HK-2 (cell line): ENCODE results near the gene GTF2B.
"Not testable (repeated sequence)": the region's sequence is repeated elsewhere in the genome, so short reads cannot be mapped to it uniquely, and the experiment has no call there.

Source experiments
- DNase-seq: peaks from one replicate; pipeline ENCODE4 v3.0.0-alpha.2; 2018; ENCODE audit not compliant: unreplicated experiment

GTF2B gene

DNA sequence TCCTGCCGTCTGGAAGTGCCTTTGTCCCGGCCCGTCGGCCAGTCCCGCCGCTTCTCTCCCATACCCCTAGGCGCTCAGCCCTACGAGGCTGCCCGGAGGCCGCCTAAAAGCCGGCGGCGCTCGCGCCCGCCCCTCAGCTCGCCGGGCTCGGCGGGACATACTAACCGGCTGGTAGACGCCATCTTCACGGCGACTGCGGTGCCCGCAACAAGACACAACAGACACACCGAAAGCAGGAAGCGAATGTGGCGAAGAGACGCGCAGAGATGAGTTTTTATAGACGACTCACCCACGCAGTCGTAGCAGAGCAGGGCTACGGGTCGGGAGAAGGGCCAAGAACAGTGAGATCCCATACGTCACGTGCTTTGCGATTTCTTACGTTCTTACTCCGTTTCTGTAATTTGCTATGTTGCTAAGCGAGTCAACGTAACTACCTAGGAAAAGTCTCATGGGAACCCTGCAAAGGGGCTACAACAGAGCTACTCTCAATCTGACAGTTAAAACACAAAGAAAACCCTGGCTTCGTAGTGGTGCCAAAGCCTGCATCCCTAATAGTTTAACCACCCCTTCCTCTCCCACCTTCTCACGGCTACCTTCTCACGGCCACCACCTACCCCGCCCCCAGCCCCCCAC is at the start of gene GTF2B:
Gene GTF2B, minus strand, starts transcription at position 250 of the 633 bp plus-strand sequence. Its CDS starts 68 bp downstream, at position 182.
- DNase-seq: peak; percentile 86

GRCh38 chr1:88938528-88938927 is 47.2 kb upstream of the GTF2B start:
- DNase-seq: not testable (repeated sequence)

DNA sequence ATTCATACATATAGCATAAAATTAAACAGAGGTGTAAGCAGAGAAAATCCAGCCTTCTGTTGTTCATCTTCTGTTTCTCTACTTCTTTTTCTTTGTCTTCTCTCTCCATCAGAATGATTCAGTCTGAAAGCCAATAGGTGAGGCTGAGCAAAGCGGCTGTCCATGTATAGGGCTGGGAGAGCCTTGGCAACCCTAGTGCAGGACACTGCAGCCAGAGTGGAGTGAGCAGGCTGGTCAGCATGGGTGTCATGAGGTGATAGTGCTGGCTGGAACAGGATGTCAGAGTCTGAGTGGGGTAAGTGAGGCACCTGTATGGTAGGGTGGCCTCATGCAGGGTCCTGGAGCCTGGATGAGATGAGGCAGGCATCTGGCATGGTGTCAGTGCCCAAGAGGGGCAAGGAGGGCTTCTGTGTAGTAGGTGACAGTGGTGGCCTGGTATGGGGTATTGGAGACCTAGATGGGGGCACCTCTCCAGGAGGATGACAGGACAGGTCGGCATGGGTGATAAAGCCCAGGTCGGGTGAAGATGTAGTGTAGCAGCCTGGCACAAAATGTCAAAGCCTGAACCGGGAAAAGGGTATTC is 45.5 kb upstream of the GTF2B start:
- DNase-seq: no peak

DNA sequence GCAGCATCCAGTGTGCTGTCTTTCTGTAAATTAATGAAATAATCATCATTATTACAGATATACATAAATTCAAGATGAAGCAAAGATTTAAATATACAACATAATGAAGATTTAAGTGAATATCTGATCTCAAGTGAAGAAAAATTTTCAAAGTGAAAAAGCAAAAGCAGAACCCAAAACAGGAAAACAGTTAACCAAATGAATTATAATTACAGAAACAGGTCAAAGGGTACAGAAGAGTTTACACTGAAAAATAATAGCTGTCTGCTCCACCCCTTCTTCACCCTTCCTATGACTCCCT is 44.8 kb upstream of the GTF2B start:
- DNase-seq: no peak

- no peak for DNase-seq
These were observed 44.3 kb upstream of the GTF2B start for GRCh38 chr1:88935522-88936222.

DNA sequence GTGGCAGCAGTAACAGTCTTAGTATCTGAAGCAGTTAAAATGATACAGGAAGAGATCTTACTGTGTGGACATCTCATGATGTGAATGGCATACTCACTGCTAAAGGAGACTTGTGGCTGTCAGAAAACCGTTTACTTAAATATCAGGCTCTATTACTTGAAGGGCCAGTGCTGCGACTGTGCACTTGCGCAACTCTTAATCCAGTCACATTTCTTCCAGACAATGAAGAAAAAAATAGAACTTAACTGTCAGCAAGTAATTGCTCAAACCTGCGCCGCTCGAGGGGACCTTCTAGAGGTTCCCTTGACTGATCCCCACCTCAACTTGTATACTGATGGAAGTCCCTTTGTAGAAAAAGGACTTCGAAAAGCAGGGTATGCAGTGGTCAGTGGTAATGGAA is 38.8 kb upstream of the GTF2B start:
- DNase-seq: not testable (repeated sequence)

- no peak for DNase-seq
These were observed 31.9 kb upstream of the GTF2B start for GRCh38 chr1:88923224-88923623.

DNA sequence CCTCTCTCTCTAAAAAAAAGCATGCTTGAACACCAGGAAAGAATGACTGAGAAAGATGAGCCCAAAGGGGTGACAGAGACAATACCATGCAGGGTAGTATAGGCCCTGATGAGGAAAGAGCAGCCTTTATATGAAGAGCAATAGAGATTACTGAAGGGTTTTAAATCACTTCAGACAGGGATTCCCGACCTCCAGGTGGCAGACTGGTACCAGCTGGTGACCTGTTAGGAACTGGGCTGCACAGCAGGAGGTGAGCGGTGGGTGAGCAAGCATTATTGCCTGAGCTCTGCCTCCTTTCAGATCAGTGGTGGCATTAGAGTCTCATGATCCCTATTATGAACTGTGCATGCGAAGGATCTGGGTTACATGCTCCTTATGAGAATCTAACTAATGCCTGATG is 30.8 kb upstream of the GTF2B start:
- DNase-seq: no peak

GRCh38 chr1:88920845-88921244 is 29.5 kb upstream of the GTF2B start:
- DNase-seq: no peak

DNA sequence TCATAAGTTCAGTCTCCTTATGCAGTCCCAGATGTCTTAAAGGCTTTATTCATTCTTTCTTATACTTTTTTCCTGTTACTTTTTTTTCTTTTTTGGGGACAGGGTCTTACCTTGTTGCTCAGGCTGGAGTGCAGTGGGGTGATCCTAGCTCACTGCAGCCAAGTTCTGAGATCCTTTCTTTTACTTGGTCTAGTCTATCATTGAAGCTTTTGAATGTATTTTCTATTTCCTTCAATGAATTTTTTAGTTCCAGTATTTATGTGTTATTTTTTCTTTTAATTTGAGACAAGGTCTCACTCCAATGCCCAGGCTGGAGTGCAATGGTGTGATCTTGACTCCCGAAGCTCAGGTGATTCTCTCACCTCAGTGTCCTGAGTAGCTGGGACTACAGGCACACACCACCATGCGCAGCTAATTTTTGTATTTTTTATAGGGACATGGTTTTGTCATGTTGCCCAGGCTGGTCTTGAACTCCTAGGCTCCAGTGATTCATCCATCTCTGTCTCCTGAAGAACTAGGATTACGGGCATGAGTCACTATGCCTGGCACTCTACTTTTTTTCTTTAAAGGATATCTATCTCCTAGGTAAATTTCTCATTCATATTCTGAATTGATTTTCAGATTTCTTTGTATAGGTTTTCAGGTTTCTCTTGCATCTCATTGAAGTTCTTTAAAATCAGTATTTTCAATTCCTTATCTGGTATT is 26.1 kb upstream of the GTF2B start:
- DNase-seq: no peak

DNA sequence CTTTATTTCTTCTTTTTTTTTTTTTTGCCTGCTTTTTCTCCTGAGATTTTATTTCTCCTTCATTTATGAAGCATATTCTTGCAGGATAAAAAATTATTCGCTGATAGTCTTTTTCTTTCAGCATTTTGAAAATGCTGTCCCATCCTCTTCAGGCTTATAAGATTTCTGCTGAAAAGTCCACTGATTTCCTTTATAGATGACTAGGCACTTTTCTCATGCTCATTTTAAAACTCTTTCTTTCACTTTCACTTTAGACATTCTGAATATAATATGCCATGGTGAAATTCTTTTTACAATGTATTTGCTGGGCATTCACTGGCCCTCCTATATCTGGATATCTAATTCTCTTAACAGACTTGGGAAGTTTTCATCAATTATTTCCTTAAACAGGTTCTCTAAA is 25.5 kb upstream of the GTF2B start:
- DNase-seq: no peak

- DNase-seq: not testable (repeated sequence)
These were observed 20.4 kb upstream of the GTF2B start for GRCh38 chr1:88911800-88912199.

DNA sequence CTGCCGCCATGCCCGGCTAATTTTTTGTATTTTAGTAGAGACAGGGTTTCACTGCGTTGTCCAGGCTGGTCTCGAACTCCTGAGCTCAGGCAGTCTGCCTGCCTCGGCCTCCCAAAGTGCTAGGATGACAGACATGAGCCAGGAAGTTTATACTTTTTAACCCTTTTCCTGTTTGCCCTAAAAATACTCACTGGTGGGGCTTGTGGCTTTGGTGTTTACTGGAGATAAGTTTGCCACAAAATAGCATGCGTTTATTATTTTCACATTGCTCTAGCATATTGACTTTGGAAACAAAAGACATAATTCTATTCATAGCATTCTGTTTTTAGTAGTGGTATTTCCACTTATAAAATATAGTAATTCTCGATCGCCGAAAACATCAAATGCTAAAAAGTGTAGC is 19.8 kb upstream of the GTF2B start:
- no peak for DNase-seq

DNA sequence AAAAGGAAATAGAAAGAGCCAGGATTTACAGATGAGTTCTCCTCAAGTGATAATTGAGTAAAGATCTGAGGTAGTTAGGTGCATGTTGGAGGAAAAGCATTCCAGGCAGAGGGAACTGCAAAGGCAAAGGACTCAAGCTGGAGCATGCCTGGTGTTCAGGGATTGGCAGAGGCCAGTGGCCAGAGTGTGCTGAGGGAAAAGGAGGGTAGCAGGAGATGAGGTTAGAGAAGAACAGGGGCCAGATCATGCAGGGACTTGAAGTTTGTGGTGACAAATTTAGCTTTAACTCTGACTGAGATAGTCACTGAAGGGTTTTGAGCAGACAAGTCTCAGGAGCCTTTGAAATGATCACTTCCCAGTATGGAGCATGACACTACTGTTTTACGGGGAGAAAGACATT is 19.0 kb upstream of the GTF2B start:
- DNase-seq: no peak

DNA sequence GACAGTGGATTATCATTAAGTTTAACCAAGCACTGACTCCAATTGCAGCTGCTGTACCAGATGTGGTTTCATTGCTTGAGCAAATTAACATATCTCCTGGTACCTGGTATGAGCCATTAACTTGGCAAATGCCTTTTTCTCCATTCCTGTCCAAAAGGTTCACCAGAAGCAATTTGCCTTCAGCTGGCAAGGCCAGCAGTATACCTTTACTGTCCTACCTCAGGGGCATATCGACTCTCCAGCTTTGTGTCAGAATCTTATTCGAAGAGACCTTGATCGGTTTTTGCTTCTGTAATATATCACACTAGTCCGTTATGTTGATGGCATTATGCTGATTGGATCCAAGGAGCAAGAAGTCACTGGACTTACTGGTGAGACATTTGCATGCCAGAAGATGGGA is 9.5 kb upstream of the GTF2B start:
- DNase-seq: no peak

- DNase-seq: no peak
These were observed 5.8 kb upstream of the GTF2B start for GRCh38 chr1:88897070-88897730.

GRCh38 chr1:88892357-88892877 is 1.1 kb upstream of the GTF2B start:
- peak; percentile 5 for DNase-seq

- DNase-seq: no peak
These were observed 579 bp upstream of the GTF2B start for GRCh38 chr1:88891951-88892340.

- peak; percentile 22 for DNase-seq
These were observed 513 bp downstream of the GTF2B start for GRCh38 chr1:88890791-88891317.

DNA sequence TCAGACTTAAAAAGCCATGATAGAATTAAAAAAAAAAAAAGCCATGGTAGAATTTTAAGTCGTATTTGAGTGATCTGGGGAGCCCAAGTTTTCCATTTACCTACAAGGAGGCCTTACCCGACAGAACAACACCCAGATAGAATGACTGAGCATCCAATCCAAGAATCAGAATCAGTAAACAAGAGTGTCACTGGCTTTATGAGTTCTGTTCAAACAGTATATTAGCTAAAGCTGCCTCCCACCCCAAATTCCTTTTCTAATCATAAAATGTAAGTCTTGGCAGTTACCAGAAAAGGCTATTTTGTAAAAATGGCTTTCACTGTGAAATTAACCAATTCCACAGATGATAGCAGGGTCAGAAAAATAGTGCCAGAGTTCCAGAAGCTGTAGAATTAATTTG is 1.2 kb downstream of the GTF2B start:
- no peak for DNase-seq

GRCh38 chr1:88888750-88889149 is 2.6 kb downstream of the GTF2B start:
- DNase-seq: no peak

GRCh38 chr1:88885933-88886332 is 5.4 kb downstream of the GTF2B start:
- DNase-seq: no peak
